Measurements from ENCODE around the gene ZNG1E.
"Not testable (repeated sequence)": the region's sequence is repeated elsewhere in the genome, so short reads cannot be mapped to it uniquely, and the experiment has no call there.

The ZNG1E gene

GRCh38 chr9:65675589-65676021 is at the start of gene ZNG1E:
TSS of gene ZNG1E (plus strand) at chr9:65675928. CDS start at chr9:65675977, 49 bp downstream.
- in situ Hi-C loops (cut with MboI; ENCODE audit: low sequenced_read_pairs); H3K9me3 ChIP-seq; H3K27me3 ChIP-seq (ENCODE audit: low read depth); H3K4me1 ChIP-seq; H3K36me3 ChIP-seq (replicated peaks): not testable (repeated sequence)
- peak; percentile 2 to 70 for DNase-seq (ENCODE audit: low spot score in 2 of 2)
- H3K4me3 ChIP-seq, result peak within 1 kb of the TSS; percentile 21

GRCh38 chr9:65673579-65673978 is 2.1 kb upstream of the ZNG1E start:
- H3K4me1 ChIP-seq; H3K9me3 ChIP-seq; DNase-seq (ENCODE audit: low spot score in 2 of 2); in situ Hi-C loops (cut with MboI; ENCODE audit: low sequenced_read_pairs); H3K27me3 ChIP-seq (ENCODE audit: low read depth); H3K36me3 ChIP-seq (replicated peaks); H3K4me3 ChIP-seq: not testable (repeated sequence)

GRCh38 chr9:65675018-65675417 is 710 bp upstream of the ZNG1E start:
- H3K36me3 ChIP-seq (replicated peaks); H3K4me1 ChIP-seq; H3K27me3 ChIP-seq (ENCODE audit: low read depth); H3K4me3 ChIP-seq; in situ Hi-C loops (cut with MboI; ENCODE audit: low sequenced_read_pairs); H3K9me3 ChIP-seq: not testable (repeated sequence)
- DNase-seq (ENCODE audit: low spot score in 2 of 2), result peak in 1 of 2 experiments; percentile 2

GRCh38 chr9:65676389-65676788 is 661 bp downstream of the ZNG1E start:
- H3K4me3 ChIP-seq, result peak overlapping the region; percentile 20
- H3K4me1 ChIP-seq; H3K36me3 ChIP-seq (replicated peaks); in situ Hi-C loops (cut with MboI; ENCODE audit: low sequenced_read_pairs); DNase-seq (ENCODE audit: low spot score in 2 of 2); H3K9me3 ChIP-seq; H3K27me3 ChIP-seq (ENCODE audit: low read depth): not testable (repeated sequence)

GRCh38 chr9:65678533-65678932 is 2.8 kb downstream of the ZNG1E start:
- DNase-seq (ENCODE audit: low spot score in 2 of 2); H3K27me3 ChIP-seq (ENCODE audit: low read depth); H3K4me1 ChIP-seq; in situ Hi-C loops (cut with MboI; ENCODE audit: low sequenced_read_pairs); H3K4me3 ChIP-seq; H3K9me3 ChIP-seq; H3K36me3 ChIP-seq (replicated peaks): not testable (repeated sequence)

- H3K36me3 ChIP-seq (replicated peaks); H3K4me1 ChIP-seq; in situ Hi-C loops (cut with MboI; ENCODE audit: low sequenced_read_pairs); H3K9me3 ChIP-seq; H3K27me3 ChIP-seq (ENCODE audit: low read depth); H3K4me3 ChIP-seq: not testable (repeated sequence)
- DNase-seq (ENCODE audit: low spot score in 2 of 2), result peak in 1 of 2 experiments; percentile 7
These were observed 27.8 kb downstream of the ZNG1E start for GRCh38 chr9:65703550-65703949.

- H3K27me3 ChIP-seq (ENCODE audit: low read depth); in situ Hi-C loops (cut with MboI; ENCODE audit: low sequenced_read_pairs); H3K9me3 ChIP-seq; DNase-seq (ENCODE audit: low spot score in 2 of 2); H3K4me3 ChIP-seq; H3K4me1 ChIP-seq; H3K36me3 ChIP-seq (replicated peaks): not testable (repeated sequence)
These were observed 38.7 kb downstream of the ZNG1E start for GRCh38 chr9:65714445-65714844.

GRCh38 chr9:65737096-65737564 is 61.4 kb downstream of the ZNG1E start, which contains the start of gene FOXD4L4:
TSS of gene FOXD4L4 (plus strand) at chr9:65737146. CDS start at chr9:65737146, 0 bp downstream.
- H3K36me3 ChIP-seq (replicated peaks); H3K9me3 ChIP-seq; H3K27me3 ChIP-seq (ENCODE audit: low read depth); H3K4me1 ChIP-seq; DNase-seq (ENCODE audit: low spot score in 2 of 2); H3K4me3 ChIP-seq; in situ Hi-C loops (cut with MboI; ENCODE audit: low sequenced_read_pairs): not testable (repeated sequence)

GRCh38 chr9:65738133-65738532 is 62.4 kb downstream of the ZNG1E start:
- H3K36me3 ChIP-seq (replicated peaks); DNase-seq (ENCODE audit: low spot score in 2 of 2); H3K9me3 ChIP-seq; H3K4me1 ChIP-seq; H3K27me3 ChIP-seq (ENCODE audit: low read depth); H3K4me3 ChIP-seq; in situ Hi-C loops (cut with MboI; ENCODE audit: low sequenced_read_pairs): not testable (repeated sequence)
